ENCODE data around the gene FMNL1.

FMNL1 gene

DNA sequence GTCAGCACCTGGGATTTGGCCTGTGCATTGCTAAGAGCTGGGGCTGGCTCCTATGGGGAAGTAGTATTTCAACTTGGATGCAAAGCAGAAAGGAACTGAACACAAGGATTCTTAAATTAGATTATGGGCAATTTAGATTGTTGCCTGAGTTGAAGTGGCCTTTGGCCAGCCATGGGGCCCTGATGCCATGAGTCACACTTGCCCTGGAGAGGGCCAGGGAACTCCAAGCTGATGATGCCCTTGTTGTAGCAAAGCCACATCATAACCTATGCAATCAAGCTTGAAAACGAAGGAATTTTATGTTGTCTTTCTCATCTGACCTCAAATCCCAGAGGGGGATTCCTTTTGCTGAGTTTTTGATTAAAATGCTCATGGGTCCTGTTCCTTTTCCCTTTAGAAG, 44.1 kb downstream of the FMNL1 start:
- H3K27me3 ChIP-seq (ENCODE audit: insufficient read depth, poor library complexity, severe bottlenecking) = no peaks in the 10 kb centered on the region
- H3K27ac ChIP-seq (replicated peaks) = no peak overlapping the region
- no peak for DNase-seq (ENCODE audit: low read depth in 1 of 2, low spot score in 1 of 2)
- TF ChIP-seq SPI1 (IDR thresholded peaks at IDR 0.05; ENCODE audit: borderline replicate concordance, low read depth) (no peak), GABPA (IDR thresholded peaks at IDR 0.05; ENCODE audit: low read depth) (no peak), POLR2AphosphoS5 (IDR thresholded peaks at IDR 0.05; ENCODE audit: low read depth) (no peak)
- TF ChIP-seq, protein P1, sequence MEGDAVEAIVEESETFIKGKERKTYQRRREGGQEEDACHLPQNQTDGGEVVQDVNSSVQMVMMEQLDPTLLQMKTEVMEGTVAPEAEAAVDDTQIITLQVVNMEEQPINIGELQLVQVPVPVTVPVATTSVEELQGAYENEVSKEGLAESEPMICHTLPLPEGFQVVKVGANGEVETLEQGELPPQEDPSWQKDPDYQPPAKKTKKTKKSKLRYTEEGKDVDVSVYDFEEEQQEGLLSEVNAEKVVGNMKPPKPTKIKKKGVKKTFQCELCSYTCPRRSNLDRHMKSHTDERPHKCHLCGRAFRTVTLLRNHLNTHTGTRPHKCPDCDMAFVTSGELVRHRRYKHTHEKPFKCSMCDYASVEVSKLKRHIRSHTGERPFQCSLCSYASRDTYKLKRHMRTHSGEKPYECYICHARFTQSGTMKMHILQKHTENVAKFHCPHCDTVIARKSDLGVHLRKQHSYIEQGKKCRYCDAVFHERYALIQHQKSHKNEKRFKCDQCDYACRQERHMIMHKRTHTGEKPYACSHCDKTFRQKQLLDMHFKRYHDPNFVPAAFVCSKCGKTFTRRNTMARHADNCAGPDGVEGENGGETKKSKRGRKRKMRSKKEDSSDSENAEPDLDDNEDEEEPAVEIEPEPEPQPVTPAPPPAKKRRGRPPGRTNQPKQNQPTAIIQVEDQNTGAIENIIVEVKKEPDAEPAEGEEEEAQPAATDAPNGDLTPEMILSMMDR (IDR thresholded peaks at IDR 0.05; ENCODE audit: insufficient read depth, low read length) = no peak
- TF ChIP-seq, protein P2, sequence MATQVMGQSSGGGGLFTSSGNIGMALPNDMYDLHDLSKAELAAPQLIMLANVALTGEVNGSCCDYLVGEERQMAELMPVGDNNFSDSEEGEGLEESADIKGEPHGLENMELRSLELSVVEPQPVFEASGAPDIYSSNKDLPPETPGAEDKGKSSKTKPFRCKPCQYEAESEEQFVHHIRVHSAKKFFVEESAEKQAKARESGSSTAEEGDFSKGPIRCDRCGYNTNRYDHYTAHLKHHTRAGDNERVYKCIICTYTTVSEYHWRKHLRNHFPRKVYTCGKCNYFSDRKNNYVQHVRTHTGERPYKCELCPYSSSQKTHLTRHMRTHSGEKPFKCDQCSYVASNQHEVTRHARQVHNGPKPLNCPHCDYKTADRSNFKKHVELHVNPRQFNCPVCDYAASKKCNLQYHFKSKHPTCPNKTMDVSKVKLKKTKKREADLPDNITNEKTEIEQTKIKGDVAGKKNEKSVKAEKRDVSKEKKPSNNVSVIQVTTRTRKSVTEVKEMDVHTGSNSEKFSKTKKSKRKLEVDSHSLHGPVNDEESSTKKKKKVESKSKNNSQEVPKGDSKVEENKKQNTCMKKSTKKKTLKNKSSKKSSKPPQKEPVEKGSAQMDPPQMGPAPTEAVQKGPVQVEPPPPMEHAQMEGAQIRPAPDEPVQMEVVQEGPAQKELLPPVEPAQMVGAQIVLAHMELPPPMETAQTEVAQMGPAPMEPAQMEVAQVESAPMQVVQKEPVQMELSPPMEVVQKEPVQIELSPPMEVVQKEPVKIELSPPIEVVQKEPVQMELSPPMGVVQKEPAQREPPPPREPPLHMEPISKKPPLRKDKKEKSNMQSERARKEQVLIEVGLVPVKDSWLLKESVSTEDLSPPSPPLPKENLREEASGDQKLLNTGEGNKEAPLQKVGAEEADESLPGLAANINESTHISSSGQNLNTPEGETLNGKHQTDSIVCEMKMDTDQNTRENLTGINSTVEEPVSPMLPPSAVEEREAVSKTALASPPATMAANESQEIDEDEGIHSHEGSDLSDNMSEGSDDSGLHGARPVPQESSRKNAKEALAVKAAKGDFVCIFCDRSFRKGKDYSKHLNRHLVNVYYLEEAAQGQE (IDR thresholded peaks at IDR 0.05; ENCODE audit: insufficient replicate concordance, low read depth) = no peak
- H3K4me3 ChIP-seq (replicated peaks; ENCODE audit: insufficient read depth, low read length) = no peak overlapping the region

DNA sequence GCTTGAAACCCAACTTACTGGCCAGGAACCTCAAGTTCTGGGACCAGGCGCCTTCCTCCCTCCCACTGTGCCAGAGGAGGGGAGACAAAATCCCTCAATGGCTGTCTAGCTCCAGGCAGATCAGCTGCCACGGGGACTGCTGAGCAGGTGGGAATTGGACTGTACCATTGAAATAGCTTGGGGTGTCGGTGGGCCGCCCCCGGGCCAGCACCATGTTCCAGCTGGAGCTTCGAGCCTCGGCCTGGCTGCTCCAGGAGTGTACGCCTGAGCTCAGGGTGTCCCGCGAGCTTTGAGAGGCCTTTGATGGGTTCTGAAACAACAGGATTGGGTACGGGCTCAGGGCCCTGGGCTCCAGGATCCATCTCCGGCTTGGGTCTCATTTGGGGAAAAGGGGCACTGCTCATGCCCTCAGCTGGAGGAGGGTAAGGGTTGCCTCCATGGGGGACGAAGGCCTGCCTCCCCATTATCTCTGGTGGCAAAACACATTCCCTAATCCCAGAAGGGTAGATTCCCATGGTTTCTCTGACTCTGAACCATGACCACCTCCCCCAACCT, 44.8 kb downstream of the FMNL1 start:
- TF ChIP-seq, protein P2 (IDR thresholded peaks at IDR 0.05; ENCODE audit: insufficient replicate concordance, low read depth) = no peak
- no peak for TF ChIP-seq GABPA (IDR thresholded peaks at IDR 0.05; ENCODE audit: low read depth)
- TF ChIP-seq, protein P1 (IDR thresholded peaks at IDR 0.05; ENCODE audit: insufficient read depth, low read length) = no peak
- TF ChIP-seq POLR2AphosphoS5 (IDR thresholded peaks at IDR 0.05; ENCODE audit: low read depth) = no peak
- TF ChIP-seq SPI1 (IDR thresholded peaks at IDR 0.05; ENCODE audit: borderline replicate concordance, low read depth) = no peak
- Histone ChIP-seq H3K27ac (replicated peaks) (no peak overlapping the region), H3K27me3 (ENCODE audit: insufficient read depth, poor library complexity, severe bottlenecking) (no peaks in the 10 kb centered on the region), H3K4me3 (replicated peaks; ENCODE audit: insufficient read depth, low read length) (no peak overlapping the region)
- no peak for DNase-seq (ENCODE audit: low read depth in 1 of 2, low spot score in 1 of 2)

DNA sequence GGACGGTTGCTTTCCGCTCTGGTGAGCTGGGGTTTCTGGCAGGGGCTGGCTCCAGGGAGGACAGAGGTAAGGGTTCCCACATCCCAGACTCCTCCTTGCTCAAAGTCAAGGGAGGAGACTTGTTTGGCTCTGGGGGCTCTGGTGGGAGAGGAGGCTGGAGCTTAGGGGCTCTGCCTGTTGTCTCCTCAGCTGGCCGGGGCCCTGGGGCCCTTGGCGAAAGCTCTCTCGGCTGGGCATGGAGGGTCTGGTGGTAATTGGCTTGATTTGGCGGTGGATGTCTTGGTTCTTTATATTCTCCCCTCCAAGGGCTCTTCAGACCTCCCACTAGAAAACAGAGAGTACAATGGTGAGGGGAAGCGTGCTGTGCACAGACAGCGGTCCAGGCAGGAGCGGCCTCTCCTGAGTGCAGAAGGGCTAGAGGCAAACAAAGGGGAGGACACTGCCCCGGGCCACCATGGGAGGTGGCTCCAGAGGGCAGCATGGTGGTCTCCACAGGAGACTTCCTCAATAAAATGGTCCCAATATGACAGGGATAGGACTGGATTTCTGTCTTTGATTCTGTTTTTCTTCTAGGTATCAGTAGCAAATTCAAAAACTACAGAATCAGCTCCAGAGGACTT, 45.9 kb downstream of the FMNL1 start:
- H3K4me3 ChIP-seq (replicated peaks; ENCODE audit: insufficient read depth, low read length) = no peak overlapping the region
- TF ChIP-seq POLR2AphosphoS5 (IDR thresholded peaks at IDR 0.05; ENCODE audit: low read depth) = no peak
- TF ChIP-seq, protein P2 (IDR thresholded peaks at IDR 0.05; ENCODE audit: insufficient replicate concordance, low read depth) = no peak
- TF ChIP-seq, protein P1 (IDR thresholded peaks at IDR 0.05; ENCODE audit: insufficient read depth, low read length) = no peak
- no peak for TF ChIP-seq SPI1 (IDR thresholded peaks at IDR 0.05; ENCODE audit: borderline replicate concordance, low read depth)
- no peak for TF ChIP-seq GABPA (IDR thresholded peaks at IDR 0.05; ENCODE audit: low read depth)
- no peak for DNase-seq (ENCODE audit: low read depth in 1 of 2, low spot score in 1 of 2)
- H3K27me3 ChIP-seq (ENCODE audit: insufficient read depth, poor library complexity, severe bottlenecking) = no peaks in the 10 kb centered on the region
- H3K27ac ChIP-seq (replicated peaks) = no peak overlapping the region

Data from HL-60 (cell line).